Measurements from ENCODE around the gene FRMD4B. TPM values are rescaled to one million over a fixed set of nuclear protein-coding genes. Genes with fewer than 3 reads are reported as not detected.

The FRMD4B gene
- total RNA-seq, 3 donors from 2014 or later, result 26.0 to 29.4 (median 28.6) TPM

GRCh38 chr3:69182588-69183316 lies 203.1 kb downstream of the FRMD4B start:
- Histone ChIP-seq H3K4me3 (no peak overlapping the region), H3K4me1 (ENCODE audit: low read depth) (peaks cover 20% of the 10 kb centered on the region), H3K9me3 (no peaks in the 10 kb centered on the region), H3K36me3 (ENCODE audit: low read depth) (no peaks in the 10 kb centered on the region)
- ATAC-seq (no peak), DNase-seq (peak in 1 of 3 donors; percentile 31)
- intact Hi-C loops (cut with DNase I, micrococcal nuclease), result no loop called here
- TF ChIP-seq CTCF (IDR thresholded peaks at IDR 0.05), result no peak

GRCh38 chr3:69181592-69182211 lies 204.2 kb downstream of the FRMD4B start:
- Histone ChIP-seq H3K4me3 (no peak overlapping the region), H3K9me3 (no peaks in the 10 kb centered on the region), H3K4me1 (ENCODE audit: low read depth) (peaks cover 20% of the 10 kb centered on the region), H3K36me3 (ENCODE audit: low read depth) (no peaks in the 10 kb centered on the region)
- peak in 2 of 3 donors; percentile 35 to 45 for DNase-seq
- intact Hi-C loops (cut with DNase I, micrococcal nuclease), result no loop called here
- TF ChIP-seq CTCF (IDR thresholded peaks at IDR 0.05), result no peak
- ATAC-seq, result peak; percentile 47

- peaks cover 20% of the 10 kb centered on the region for H3K4me1 ChIP-seq (ENCODE audit: low read depth)
- DNase-seq (peak in 2 of 3 donors; percentile 41 to 50), ATAC-seq (peak; percentile 80)
- intact Hi-C loops (cut with DNase I, micrococcal nuclease), result no loop called here
- no peaks in the 10 kb centered on the region for H3K9me3 ChIP-seq
- no peaks in the 10 kb centered on the region for H3K36me3 ChIP-seq (ENCODE audit: low read depth)
- no peak for TF ChIP-seq CTCF (IDR thresholded peaks at IDR 0.05)
- H3K4me3 ChIP-seq, result no peak overlapping the region
These were observed 204.9 kb downstream of the FRMD4B start for GRCh38 chr3:69180869-69181591.

- TF ChIP-seq CTCF (IDR thresholded peaks at IDR 0.05), result no peak
- peak; percentile 24 for ATAC-seq
- no peak for DNase-seq
- intact Hi-C loops (cut with DNase I, micrococcal nuclease), result no loop called here
- H3K9me3 ChIP-seq, result no peaks in the 10 kb centered on the region
- H3K36me3 ChIP-seq (ENCODE audit: low read depth), result no peaks in the 10 kb centered on the region
- no peak overlapping the region for H3K4me3 ChIP-seq
- H3K4me1 ChIP-seq (ENCODE audit: low read depth), result peaks cover 20% of the 10 kb centered on the region
These were observed 206.0 kb downstream of the FRMD4B start for GRCh38 chr3:69179740-69180372.

GRCh38 chr3:69178838-69179739 lies 206.8 kb downstream of the FRMD4B start:
- Histone ChIP-seq H3K4me1 (ENCODE audit: low read depth) (peaks cover 20% of the 10 kb centered on the region), H3K36me3 (ENCODE audit: low read depth) (no peaks in the 10 kb centered on the region), H3K4me3 (no peak overlapping the region), H3K9me3 (no peaks in the 10 kb centered on the region)
- peak; percentile 85 for ATAC-seq
- no peak for TF ChIP-seq CTCF (IDR thresholded peaks at IDR 0.05)
- DNase-seq, result peak in 1 of 3 donors; percentile 41
- intact Hi-C loops (cut with DNase I, micrococcal nuclease), result no loop called here

All from mucosa of descending colon (tissue), 3 donors.